ENCODE data around the gene B3GNT5. TPM values are rescaled to one million over a fixed set of nuclear protein-coding genes. Genes with fewer than 3 reads are reported as not detected.

Gene B3GNT5
- total RNA-seq, 4 donors from 2014 or later, result 26.3 to 69.9 (median 29.3) TPM

GRCh38 chr3:183265157-183265642 lies 12.1 kb downstream of the B3GNT5 start:
- peak overlapping the region in 2 of 4 donors; percentile 6 to 27 for H3K4me3 ChIP-seq

GRCh38 chr3:183265834-183266417 lies 12.9 kb downstream of the B3GNT5 start:
- Histone ChIP-seq H3K36me3 (peaks cover 0 to 17% (median 0%) of the 10 kb centered on the region in 3 donors), H3K27ac (peak overlapping the region; percentile 77 to 88 (median 83)), H3K9me3 (no peaks in the 10 kb centered on the region), H3K27me3 (no peaks in the 10 kb centered on the region), H3K4me3 (no peak overlapping the region), H3K4me1 (peaks cover 25 to 96% (median 45%) of the 10 kb centered on the region in 3 donors)
- TF ChIP-seq CTCF (IDR thresholded peaks at IDR 0.05) (no peak), POLR2A (IDR thresholded peaks at IDR 0.05) (peak in 1 of 4 donors; percentile 7)
- DNase-seq, result no peak
- WGBS, 2 donors, result 32 to 53% methylated on average over 5 of the region's 5 CpGs
- intact Hi-C loops (cut with DNase I), result no loop called here

More at GRCh38 chr3:183265157-183265642, 12.1 kb downstream of the B3GNT5 start:
- peaks cover 0 to 10% (median 0%) of the 10 kb centered on the region in 3 donors for H3K36me3 ChIP-seq
- intact Hi-C loops (cut with DNase I), result no loop called here
- TF ChIP-seq POLR2A (IDR thresholded peaks at IDR 0.05) (no peak), CTCF (IDR thresholded peaks at IDR 0.05) (no peak)
- H3K27me3 ChIP-seq, result no peaks in the 10 kb centered on the region
- no peaks in the 10 kb centered on the region for H3K9me3 ChIP-seq
- H3K27ac ChIP-seq, result peak overlapping the region; percentile 77 to 88 (median 83)
- WGBS, 2 donors, result 44 to 75% methylated on average over 13 of the region's 15 CpGs
- H3K4me1 ChIP-seq, result peaks cover 25 to 98% (median 50%) of the 10 kb centered on the region in 3 donors
- DNase-seq, result no peak

GRCh38 chr3:183266454-183266853 lies 13.4 kb downstream of the B3GNT5 start:
- DNase-seq, result no peak
- Histone ChIP-seq H3K27me3 (no peaks in the 10 kb centered on the region), H3K36me3 (peaks cover 0 to 18% (median 0%) of the 10 kb centered on the region in 3 donors), H3K9me3 (no peaks in the 10 kb centered on the region), H3K4me3 (no peak overlapping the region), H3K27ac (peak overlapping the region; percentile 73 to 88 (median 82)), H3K4me1 (peaks cover 25 to 94% (median 41%) of the 10 kb centered on the region in 3 donors)
- TF ChIP-seq POLR2A (IDR thresholded peaks at IDR 0.05) (no peak), CTCF (IDR thresholded peaks at IDR 0.05) (no peak)
- 76 to 77% methylated on average over 3 of the region's 3 CpGs for WGBS, 2 donors
- intact Hi-C loops (cut with DNase I), result no loop called here

- H3K27ac ChIP-seq, result peak overlapping the region; percentile 49 to 88 (median 80)
- intact Hi-C loops (cut with DNase I), result no loop called here
- no peak for TF ChIP-seq POLR2A (IDR thresholded peaks at IDR 0.05)
- TF ChIP-seq CTCF (IDR thresholded peaks at IDR 0.05), result no peak
- H3K9me3 ChIP-seq, result no peaks in the 10 kb centered on the region
- peaks cover 25 to 89% (median 41%) of the 10 kb centered on the region in 3 donors for H3K4me1 ChIP-seq
- H3K36me3 ChIP-seq, result peaks cover 0 to 18% (median 0%) of the 10 kb centered on the region in 3 donors
- DNase-seq, result no peak
- WGBS, 2 donors, result 85 to 98% methylated on average over 3 of the region's 5 CpGs
- no peaks in the 10 kb centered on the region for H3K27me3 ChIP-seq
- H3K4me3 ChIP-seq, result no peak overlapping the region
Observed at GRCh38 chr3:183267140-183267539, 14.1 kb downstream of the B3GNT5 start.

GRCh38 chr3:183268366-183268765 lies 15.3 kb downstream of the B3GNT5 start:
- H3K27me3 ChIP-seq, result no peaks in the 10 kb centered on the region
- H3K27ac ChIP-seq, result peak overlapping the region in 1 of 4 donors; percentile 86
- no peak for TF ChIP-seq POLR2A (IDR thresholded peaks at IDR 0.05)
- no peak for TF ChIP-seq CTCF (IDR thresholded peaks at IDR 0.05)
- 66 to 73% methylated on average over 5 of the region's 5 CpGs for WGBS, 2 donors
- no peak overlapping the region for H3K4me3 ChIP-seq
- no peak for DNase-seq
- intact Hi-C loops (cut with DNase I), result no loop called here
- peaks cover 22 to 77% (median 41%) of the 10 kb centered on the region in 3 donors for H3K4me1 ChIP-seq
- no peaks in the 10 kb centered on the region for H3K9me3 ChIP-seq
- H3K36me3 ChIP-seq, result peaks cover 0 to 18% (median 0%) of the 10 kb centered on the region in 3 donors

All from esophagus squamous epithelium (tissue), 5 donors.